K562 (cell line): ENCODE results near the gene FAM181B. TPM values are rescaled to one million over a fixed set of nuclear protein-coding genes. Genes with fewer than 3 reads are reported as not detected.

ENCODE experiments used
- ATAC-seq: fragments of 200-7000 bp; cut with Tn5 transposase; 3 replicates; pipeline ENCODE4 v1.9.1; 2020; ENCODE audit warnings: moderate library complexity
- BruUV-seq: library from RNA; stranded (reverse); fragments of 400-500 nt; replicated peaks from 2 replicates; lab custom pipeline; 2021; lab: Mats Ljungman, UMichigan
- CTCF ChIA-PET: fragments of 300-600 bp; formaldehyde crosslinking; extraction: SDS; loops from one replicate; lab custom pipeline; 2021; ENCODE audit warnings: low intra/inter-chr PET ratio; lab: Yijun Ruan, JAX
- POLR2A ChIA-PET: fragments of 300-600, 350-650 bp; sonication (Branson Sonifier 250); formaldehyde crosslinking; extraction: SDS; loops from one replicate; lab custom pipeline; 2021; ENCODE audit warnings: antibody characterized with exemption, inconsistent platforms; lab: Yijun Ruan, JAX
- DNase-seq, 4 experiments: peaks; one replicate each; pipeline versions ENCODE4 v3.0.0 to v3.0.0-alpha.2; 2011 to 2018; ENCODE audit warnings: low spot score in 3 of 4, mixed read lengths in 3 of 4; ENCODE audit errors: extremely low read depth in 1 of 4
- FAIRE-seq: peaks from 2 replicates; lab custom pipeline; 2011; peaks lifted over from hg19 to GRCh38; lab: Jason Lieb, UNC
- H2AFZ ChIP-seq: 2 replicates; pipeline ENCODE4 v1.6.0; 2011; ENCODE audit warnings: low read depth, low read length, control low read depth, inconsistent platforms
- H3K27ac ChIP-seq: fragments of 200-600 bp; 3 replicates; pipeline ENCODE4 v1.8.0; 2011; ENCODE audit warnings: low read depth, mild to moderate bottlenecking, control low read depth, inconsistent platforms, low read length, moderate library complexity, mixed read lengths; ENCODE audit errors: extremely low read depth
- H3K27me3 ChIP-seq, 2 experiments: fragments of 300-600 bp in 1 of 2; 2 replicates in 1 of 2; 3 replicates in 1 of 2; pipeline versions ENCODE4 v1.6.0 to v1.8.0; 2011; ENCODE audit warnings: inconsistent platforms in 2 of 2, low read length in 2 of 2, mild to moderate bottlenecking in 1 of 2, mixed read lengths in 1 of 2, moderate library complexity in 1 of 2; ENCODE audit not compliant: control insufficient read depth in 2 of 2, insufficient read depth in 2 of 2
- H3K36me3 ChIP-seq: fragments of 300-600 bp; 3 replicates; pipeline ENCODE4 v1.8.0; 2011; ENCODE audit warnings: mild to moderate bottlenecking, low read length, inconsistent platforms; ENCODE audit not compliant: control insufficient read depth, insufficient read depth
- H3K4me1 ChIP-seq, 2 experiments: fragments of 200-600 bp in 1 of 2; replicated peaks in 1 of 2; 2 replicates in 1 of 2; 3 replicates in 1 of 2; pipeline versions ENCODE4 v1.5.1 to v1.8.0; 2011; ENCODE audit warnings: inconsistent platforms in 2 of 2, low read length in 2 of 2, mild to moderate bottlenecking in 1 of 2, mixed read lengths in 1 of 2, moderate library complexity in 1 of 2; ENCODE audit not compliant: control insufficient read depth in 2 of 2, insufficient read depth in 2 of 2
- H3K4me2 ChIP-seq: 2 replicates; pipeline ENCODE4 v1.6.1; 2011; ENCODE audit warnings: low read length, control low read depth, inconsistent platforms, mixed read lengths; ENCODE audit not compliant: insufficient read depth
- H3K4me3 ChIP-seq: fragments of 200-600 bp; sonication (generic), shearing (Covaris generic); 2 replicates; pipeline ENCODE4 v1.5.1; 2016; ENCODE audit warnings: control low read depth, inconsistent platforms
- H3K79me2 ChIP-seq: fragments of 200-600 bp; 3 replicates; pipeline ENCODE4 v1.8.0; 2011; ENCODE audit warnings: low read length, inconsistent platforms; ENCODE audit not compliant: control insufficient read depth, insufficient read depth
- H3K9ac ChIP-seq, 2 experiments: 2 replicates each; pipeline versions ENCODE4 v1.6.0 to v1.6.1; 2011; ENCODE audit warnings: low read depth in 2 of 2, low read length in 2 of 2, control low read depth in 1 of 2, inconsistent platforms in 1 of 2, mild to moderate bottlenecking in 1 of 2, mixed read lengths in 1 of 2; ENCODE audit not compliant: insufficient read depth in 1 of 2
- H3K9me1 ChIP-seq: one replicate; pipeline ENCODE4 v1.6.0; 2011; ENCODE audit warnings: inconsistent platforms, mild to moderate bottlenecking, low read length, moderate library complexity; ENCODE audit not compliant: control insufficient read depth, insufficient read depth
- H3K9me3 ChIP-seq: replicated peaks from 2 replicates; pipeline ENCODE4 v1.5.1; 2011; ENCODE audit warnings: low read depth, low read length, inconsistent platforms; ENCODE audit not compliant: control insufficient read depth, insufficient read depth
- H4K20me1 ChIP-seq: replicated peaks from 2 replicates; pipeline ENCODE4 v1.6.1; 2011; ENCODE audit warnings: low read length, inconsistent platforms, mixed read lengths; ENCODE audit not compliant: control insufficient read depth, insufficient read depth
- C11orf30 ChIP-seq: fragments of 450-650 bp; IDR thresholded peaks from 2 replicates; pipeline ENCODE4 v1.6.1; 2016; ENCODE audit warnings: low read depth, mild to moderate bottlenecking
- CTBP1 ChIP-seq: fragments of 450-650 bp; IDR thresholded peaks from 2 replicates; pipeline ENCODE4 v1.6.1; 2016; ENCODE audit warnings: borderline replicate concordance
- PURB ChIP-seq: sonication (generic); formaldehyde crosslinking; IDR thresholded peaks from 2 replicates; pipeline ENCODE4 v1.9.0; 2021; ENCODE audit warnings: low read depth, mild to moderate bottlenecking, missing genetic modification reagents
- RHOXF2B ChIP-seq: fragments of 250-450 bp; sonication (Bioruptor Pico); conservative IDR thresholded peaks from 2 replicates; pipeline ENCODE4 v1.5.1; 2021
- SREBF2 ChIP-seq: sonication (generic); formaldehyde crosslinking; IDR thresholded peaks from 2 replicates; pipeline ENCODE4 v1.4.0; 2020; ENCODE audit warnings: mild to moderate bottlenecking, missing genetic modification reagents
- SRF ChIP-seq, 2 experiments: fragments of 250-450, 450-650 bp in 1 of 2; sonication (Bioruptor Pico) in 1 of 2; sonication (generic) in 1 of 2; formaldehyde crosslinking; IDR thresholded peaks; 2 replicates each; pipeline versions ENCODE4 v1.5.0 to v1.5.1; 2020 to 2022; ENCODE audit warnings: mild to moderate bottlenecking in 1 of 2, missing genetic modification reagents in 1 of 2
- SRSF3 ChIP-seq: fragments of 200-400 bp; formaldehyde crosslinking; IDR thresholded peaks from 2 replicates; pipeline ENCODE4 v1.6.1; 2016; ENCODE audit warnings: mild to moderate bottlenecking, low read length, moderate library complexity; ENCODE audit not compliant: insufficient read depth
- TBP ChIP-seq: optimal IDR thresholded peaks from 2 replicates; pipeline ENCODE3; 2011; ENCODE audit warnings: low read depth, low read length, improper control_type of control experiment
- ZNF354B ChIP-seq: fragments of 250-450 bp; sonication (Bioruptor Pico); IDR thresholded peaks from 2 replicates; pipeline ENCODE4 v1.4.0; 2020
- ZZZ3 ChIP-seq: fragments of 450-650 bp; IDR thresholded peaks from 2 replicates; pipeline ENCODE4 v1.6.1; 2016; ENCODE audit warnings: antibody characterized with exemption, mild to moderate bottlenecking, moderate library complexity
- WGBS: fragments of 100-300 bp; shearing (Covaris generic); methylation state at CpG from one replicate; pipeline ENCODE4 v1.1.6; 2016; ENCODE audit warnings: low coverage, mixed read lengths; ENCODE audit not compliant: insufficient coverage; ENCODE audit errors: missing lambda C conversion rate; 5-methylcytosine and 5-hydroxymethylcytosine counted together
- in situ Hi-C: fragments of 300-500 bp; cut with MboI; formaldehyde crosslinking; loops from 4 replicates; pipeline ENCODE4 v1.15.0; 2018; ENCODE audit warnings: inconsistent platforms, mixed read lengths
- intact Hi-C: fragments of 100-400 bp; cut with micrococcal nuclease; formaldehyde crosslinking; loops from 2 replicates; pipeline ENCODE4 v1.14.2; 2022
- polyA plus RNA-seq, 8 experiments: library from polyadenylated mRNA; depleted of rRNA in 4 of 8; stranded (reverse) in 5 of 8; unstranded in 3 of 8; fragments of >200 nt; fragmentation: Nextera tagmentation in 2 of 8; fragmentation: Illumina TruSeq in 1 of 8; extraction: Ambion mirVana in 2 of 8; extraction: Trizol in 1 of 8; gene quantifications; 2 replicates each; pipeline versions ENCODE4 v1.2.1 to v1.2.3, GENCODE V29; 2011 to 2014; ENCODE audit warnings: inconsistent platforms in 1 of 8, missing spikeins in 1 of 8
- total RNA-seq, 7 experiments: library from RNA; depleted of rRNA in 6 of 7; stranded (reverse); fragments of >200 nt in 6 of 7; fragmentation: Illumina TruSeq in 2 of 7; extraction: Trizol in 2 of 7; gene quantifications; 2 replicates each; pipeline versions ENCODE4 v1.2.1 to v1.2.3, GENCODE V29; 2011 to 2021; ENCODE audit warnings: low replicate concordance in 1 of 7
- TF ChIP-seq, protein P1 (sequence below): fragments of 450-650 bp; IDR thresholded peaks from 2 replicates; pipeline ENCODE4 v1.6.1; 2018; ENCODE audit not compliant: partially characterized antibody
- TF ChIP-seq, protein P2 (sequence below), 3 experiments: fragments of 200-800 bp in 1 of 3; fragments of 250-450 bp in 1 of 3; fragments of 450-650 bp in 1 of 3; sonication (Bioruptor Pico) in 1 of 3; sonication (Bioruptor generic) in 1 of 3; formaldehyde crosslinking in 1 of 3; IDR thresholded peaks; 2 replicates each; pipeline versions ENCODE4 v1.6.1 to v1.8.0; 2016 to 2022; ENCODE audit warnings: mild to moderate bottlenecking in 2 of 3, missing genetic modification characterization in 2 of 3, missing compliant biosample characterization in 1 of 3, moderate library complexity in 1 of 3
- TF ChIP-seq, protein P3 (sequence below): sonication (generic); formaldehyde crosslinking; IDR thresholded peaks from 2 replicates; pipeline ENCODE4 v1.8.1; 2023; ENCODE audit warnings: mild to moderate bottlenecking, missing genetic modification reagents

The FAM181B gene
- total and polyA plus RNA-seq, 9 of the 15 experiments (the other 6 are each of a cell fraction or from before 2014, with no cell fraction given) = 0.01 TPM; not detected in 8

DNA sequence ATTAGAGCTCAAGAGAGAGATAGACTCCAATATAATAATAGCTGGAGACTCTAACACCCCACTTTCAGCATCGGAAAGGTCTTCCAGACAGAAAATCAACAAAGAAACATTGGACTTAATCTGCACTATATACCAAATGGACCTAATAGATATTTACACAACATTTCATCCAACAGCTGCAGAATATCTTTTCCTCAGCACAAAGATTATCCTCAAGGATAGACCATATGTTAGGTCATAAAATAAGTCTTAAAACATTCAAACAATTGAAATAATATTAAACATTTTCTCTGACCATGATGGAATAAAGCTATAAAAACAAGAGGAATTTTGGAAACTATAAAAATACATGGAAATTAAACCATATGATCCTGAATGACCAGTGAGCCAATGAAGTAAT, 45.1 kb upstream of the FAM181B start:
- no TSS peak for BruUV-seq
- no peaks in the 10 kb centered on the region for H3K27me3 ChIP-seq
- peaks cover 0 to 6% of the 10 kb centered on the region in 2 experiments; a peak in 1 of 5 replicates for H3K4me1 ChIP-seq
- H3K9me3 ChIP-seq = peaks cover 4% of the 10 kb centered on the region; the same call in 1 of the 2 replicates
- H3K79me2 ChIP-seq = no peaks in the 10 kb centered on the region
- no peak overlapping the region for H3K4me2 ChIP-seq
- no peaks in the 10 kb centered on the region for H3K36me3 ChIP-seq
- FAIRE-seq (no peak), ATAC-seq (no peak), DNase-seq (no peak)
- no peak overlapping the region for H3K4me3 ChIP-seq
- ChIA-PET POLR2A (interaction anchor here (0.9 to 1.5 kb wide), 2 partner anchors 11 to 12 kb away, joined by 4 read pairs; no protein-coding TSS in a partner anchor), CTCF (no interaction called here)
- in situ Hi-C loops (no loop called here), intact Hi-C loops (no loop called here)
- H4K20me1 ChIP-seq = no peaks in the 10 kb centered on the region
- no peaks in the 10 kb centered on the region for H3K9me1 ChIP-seq
- no peak overlapping the region for H3K9ac ChIP-seq
- WGBS = 42% methylated on average over 1 of the region's 1 CpG
- no peak overlapping the region for H2AFZ ChIP-seq
- no peak overlapping the region for H3K27ac ChIP-seq
- TF ChIP-seq TBP = no peak
- TF ChIP-seq ZNF354B (CRISPR knock-in tag) = no peak
- TF ChIP-seq SRF (CRISPR knock-in tag; IDR thresholded peaks at IDR 0.05) = no peak
- no peak for TF ChIP-seq C11orf30
- TF ChIP-seq, protein P1, sequence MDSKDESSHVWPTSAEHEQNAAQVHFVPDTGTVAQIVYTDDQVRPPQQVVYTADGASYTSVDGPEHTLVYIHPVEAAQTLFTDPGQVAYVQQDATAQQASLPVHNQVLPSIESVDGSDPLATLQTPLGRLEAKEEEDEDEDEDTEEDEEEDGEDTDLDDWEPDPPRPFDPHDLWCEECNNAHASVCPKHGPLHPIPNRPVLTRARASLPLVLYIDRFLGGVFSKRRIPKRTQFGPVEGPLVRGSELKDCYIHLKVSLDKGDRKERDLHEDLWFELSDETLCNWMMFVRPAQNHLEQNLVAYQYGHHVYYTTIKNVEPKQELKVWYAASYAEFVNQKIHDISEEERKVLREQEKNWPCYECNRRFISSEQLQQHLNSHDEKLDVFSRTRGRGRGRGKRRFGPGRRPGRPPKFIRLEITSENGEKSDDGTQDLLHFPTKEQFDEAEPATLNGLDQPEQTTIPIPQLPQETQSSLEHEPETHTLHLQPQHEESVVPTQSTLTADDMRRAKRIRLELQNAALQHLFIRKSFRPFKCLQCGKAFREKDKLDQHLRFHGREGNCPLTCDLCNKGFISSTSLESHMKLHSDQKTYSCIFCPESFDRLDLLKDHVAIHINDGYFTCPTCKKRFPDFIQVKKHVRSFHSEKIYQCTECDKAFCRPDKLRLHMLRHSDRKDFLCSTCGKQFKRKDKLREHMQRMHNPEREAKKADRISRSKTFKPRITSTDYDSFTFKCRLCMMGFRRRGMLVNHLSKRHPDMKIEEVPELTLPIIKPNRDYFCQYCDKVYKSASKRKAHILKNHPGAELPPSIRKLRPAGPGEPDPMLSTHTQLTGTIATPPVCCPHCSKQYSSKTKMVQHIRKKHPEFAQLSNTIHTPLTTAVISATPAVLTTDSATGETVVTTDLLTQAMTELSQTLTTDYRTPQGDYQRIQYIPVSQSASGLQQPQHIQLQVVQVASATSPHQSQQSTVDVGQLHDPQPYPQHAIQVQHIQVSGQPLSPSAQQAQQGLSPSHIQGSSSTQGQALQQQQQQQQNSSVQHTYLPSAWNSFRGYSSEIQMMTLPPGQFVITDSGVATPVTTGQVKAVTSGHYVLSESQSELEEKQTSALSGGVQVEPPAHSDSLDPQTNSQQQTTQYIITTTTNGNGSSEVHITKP = no peak
- TF ChIP-seq, protein P2, sequence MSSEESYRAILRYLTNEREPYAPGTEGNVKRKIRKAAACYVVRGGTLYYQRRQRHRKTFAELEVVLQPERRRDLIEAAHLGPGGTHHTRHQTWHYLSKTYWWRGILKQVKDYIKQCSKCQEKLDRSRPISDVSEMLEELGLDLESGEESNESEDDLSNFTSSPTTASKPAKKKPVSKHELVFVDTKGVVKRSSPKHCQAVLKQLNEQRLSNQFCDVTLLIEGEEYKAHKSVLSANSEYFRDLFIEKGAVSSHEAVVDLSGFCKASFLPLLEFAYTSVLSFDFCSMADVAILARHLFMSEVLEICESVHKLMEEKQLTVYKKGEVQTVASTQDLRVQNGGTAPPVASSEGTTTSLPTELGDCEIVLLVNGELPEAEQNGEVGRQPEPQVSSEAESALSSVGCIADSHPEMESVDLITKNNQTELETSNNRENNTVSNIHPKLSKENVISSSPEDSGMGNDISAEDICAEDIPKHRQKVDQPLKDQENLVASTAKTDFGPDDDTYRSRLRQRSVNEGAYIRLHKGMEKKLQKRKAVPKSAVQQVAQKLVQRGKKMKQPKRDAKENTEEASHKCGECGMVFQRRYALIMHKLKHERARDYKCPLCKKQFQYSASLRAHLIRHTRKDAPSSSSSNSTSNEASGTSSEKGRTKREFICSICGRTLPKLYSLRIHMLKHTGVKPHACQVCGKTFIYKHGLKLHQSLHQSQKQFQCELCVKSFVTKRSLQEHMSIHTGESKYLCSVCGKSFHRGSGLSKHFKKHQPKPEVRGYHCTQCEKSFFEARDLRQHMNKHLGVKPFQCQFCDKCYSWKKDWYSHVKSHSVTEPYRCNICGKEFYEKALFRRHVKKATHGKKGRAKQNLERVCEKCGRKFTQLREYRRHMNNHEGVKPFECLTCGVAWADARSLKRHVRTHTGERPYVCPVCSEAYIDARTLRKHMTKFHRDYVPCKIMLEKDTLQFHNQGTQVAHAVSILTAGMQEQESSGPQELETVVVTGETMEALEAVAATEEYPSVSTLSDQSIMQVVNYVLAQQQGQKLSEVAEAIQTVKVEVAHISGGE (CRISPR knock-in tag; IDR thresholded peaks at IDR 0.05) = no peak
- TF ChIP-seq ZZZ3 = no peak
- TF ChIP-seq SREBF2 (CRISPR knock-in tag) = no peak
- TF ChIP-seq SRSF3 = no peak
- TF ChIP-seq CTBP1 = no peak
- no peak for TF ChIP-seq PURB (CRISPR knock-in tag)
- TF ChIP-seq, protein P3, sequence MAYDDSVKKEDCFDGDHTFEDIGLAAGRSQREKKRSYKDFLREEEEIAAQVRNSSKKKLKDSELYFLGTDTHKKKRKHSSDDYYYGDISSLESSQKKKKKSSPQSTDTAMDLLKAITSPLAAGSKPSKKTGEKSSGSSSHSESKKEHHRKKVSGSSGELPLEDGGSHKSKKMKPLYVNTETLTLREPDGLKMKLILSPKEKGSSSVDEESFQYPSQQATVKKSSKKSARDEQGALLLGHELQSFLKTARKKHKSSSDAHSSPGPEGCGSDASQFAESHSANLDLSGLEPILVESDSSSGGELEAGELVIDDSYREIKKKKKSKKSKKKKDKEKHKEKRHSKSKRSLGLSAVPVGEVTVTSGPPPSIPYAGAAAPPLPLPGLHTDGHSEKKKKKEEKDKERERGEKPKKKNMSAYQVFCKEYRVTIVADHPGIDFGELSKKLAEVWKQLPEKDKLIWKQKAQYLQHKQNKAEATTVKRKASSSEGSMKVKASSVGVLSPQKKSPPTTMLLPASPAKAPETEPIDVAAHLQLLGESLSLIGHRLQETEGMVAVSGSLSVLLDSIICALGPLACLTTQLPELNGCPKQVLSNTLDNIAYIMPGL (CRISPR knock-in tag) = no peak
- TF ChIP-seq RHOXF2B (CRISPR knock-in tag) = no peak
